Skeletal muscle satellite cell (primary cell): ENCODE results near the gene DKK3.
"Not testable (repeated sequence)": the region's sequence is repeated elsewhere in the genome, so short reads cannot be mapped to it uniquely, and the experiment has no call there.

Source experiments
- H3K27me3 ChIP-seq: 2 replicates; pipeline ENCODE4 v1.7.0; 2013; ENCODE audit warnings: low read length; ENCODE audit not compliant: control insufficient read depth, insufficient read depth
- H3K36me3 ChIP-seq: 2 replicates; pipeline ENCODE4 v1.7.0; 2013; ENCODE audit warnings: mild to moderate bottlenecking, control low read depth, low read length; ENCODE audit not compliant: insufficient read depth
- H3K4me1 ChIP-seq: 2 replicates; pipeline ENCODE4 v1.7.0; 2013; ENCODE audit warnings: low read length; ENCODE audit not compliant: control insufficient read depth, insufficient read depth
- H3K4me2 ChIP-seq: 2 replicates; pipeline ENCODE4 v1.7.0; 2013; ENCODE audit warnings: mild to moderate bottlenecking, low read length
- H3K4me3 ChIP-seq: 2 replicates; pipeline ENCODE4 v1.7.0; 2013; ENCODE audit warnings: low read length
- H3K9ac ChIP-seq: 2 replicates; pipeline ENCODE4 v1.7.0; 2013; ENCODE audit warnings: mild to moderate bottlenecking, low read depth, low read length, moderate library complexity
- H3K9me3 ChIP-seq: replicated peaks from 2 replicates; pipeline ENCODE4 v1.7.0; 2013; ENCODE audit warnings: mild to moderate bottlenecking, control low read depth, low read length

Gene DKK3

GRCh38 chr11:12045914-12046635 is 37.6 kb upstream of the DKK3 start:
- H3K4me3 ChIP-seq, result no peak overlapping the region
- no peaks in the 10 kb centered on the region for H3K9me3 ChIP-seq
- peaks cover 56% of the 10 kb centered on the region for H3K4me1 ChIP-seq
- no peak overlapping the region for H3K4me2 ChIP-seq
- H3K27me3 ChIP-seq, result no peaks in the 10 kb centered on the region
- no peaks in the 10 kb centered on the region for H3K36me3 ChIP-seq
- H3K9ac ChIP-seq, result no peak overlapping the region

DNA sequence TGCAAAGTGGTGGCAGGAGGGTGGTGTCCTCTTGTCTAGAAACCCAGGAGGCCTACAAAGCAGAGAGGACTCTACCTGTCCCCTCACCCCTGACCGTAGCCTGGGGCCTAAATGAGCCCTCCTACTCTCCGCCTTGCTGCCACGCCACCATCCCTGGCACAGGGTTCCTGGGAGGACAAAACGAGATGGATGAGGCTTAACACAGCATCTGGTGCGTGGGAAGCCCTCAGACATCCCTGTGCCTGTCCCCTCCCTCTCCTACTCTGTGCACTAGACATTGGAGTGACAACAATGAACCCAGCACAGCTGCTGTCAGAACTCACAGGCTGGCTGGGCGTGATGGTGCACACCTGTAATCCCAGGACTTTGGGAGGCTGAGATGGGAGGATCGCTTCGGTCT is 36.4 kb upstream of the DKK3 start:
- peaks cover 45% of the 10 kb centered on the region for H3K4me1 ChIP-seq
- H3K9ac ChIP-seq, result peak overlapping the region; percentile 77
- no peaks in the 10 kb centered on the region for H3K9me3 ChIP-seq
- H3K36me3 ChIP-seq, result no peaks in the 10 kb centered on the region
- H3K4me3 ChIP-seq, result peak overlapping the region; percentile 41
- H3K27me3 ChIP-seq, result no peaks in the 10 kb centered on the region
- H3K4me2 ChIP-seq, result peak overlapping the region; percentile 74

GRCh38 chr11:12043959-12044791 is 35.7 kb upstream of the DKK3 start:
- Histone ChIP-seq H3K9me3 (no peaks in the 10 kb centered on the region), H3K4me2 (peak overlapping the region; percentile 74), H3K36me3 (no peaks in the 10 kb centered on the region), H3K4me3 (peak overlapping the region; percentile 41), H3K27me3 (no peaks in the 10 kb centered on the region), H3K4me1 (peaks cover 45% of the 10 kb centered on the region), H3K9ac (peak overlapping the region; percentile 77)

GRCh38 chr11:12043221-12043620 is 34.8 kb upstream of the DKK3 start:
- H3K36me3 ChIP-seq, result no peaks in the 10 kb centered on the region
- H3K4me3 ChIP-seq, result no peak overlapping the region
- H3K4me1 ChIP-seq, result peaks cover 45% of the 10 kb centered on the region
- H3K27me3 ChIP-seq, result no peaks in the 10 kb centered on the region
- peak overlapping the region; percentile 74 for H3K4me2 ChIP-seq
- H3K9ac ChIP-seq, result peak overlapping the region; percentile 77
- H3K9me3 ChIP-seq, result no peaks in the 10 kb centered on the region

GRCh38 chr11:12042215-12042676 is 33.8 kb upstream of the DKK3 start:
- Histone ChIP-seq H3K4me1 (peaks cover 40% of the 10 kb centered on the region), H3K9me3 (no peaks in the 10 kb centered on the region), H3K36me3 (no peaks in the 10 kb centered on the region), H3K4me3 (no peak overlapping the region), H3K4me2 (peak overlapping the region; percentile 27), H3K27me3 (no peaks in the 10 kb centered on the region), H3K9ac (peak overlapping the region; percentile 77)

- not testable (repeated sequence) for H3K9me3 ChIP-seq, H3K36me3 ChIP-seq, H3K9ac ChIP-seq, H3K4me2 ChIP-seq, H3K4me3 ChIP-seq, H3K27me3 ChIP-seq
- peaks cover 34% of the 10 kb centered on the region for H3K4me1 ChIP-seq
Observed at GRCh38 chr11:12040719-12041118, 32.3 kb upstream of the DKK3 start.

DNA sequence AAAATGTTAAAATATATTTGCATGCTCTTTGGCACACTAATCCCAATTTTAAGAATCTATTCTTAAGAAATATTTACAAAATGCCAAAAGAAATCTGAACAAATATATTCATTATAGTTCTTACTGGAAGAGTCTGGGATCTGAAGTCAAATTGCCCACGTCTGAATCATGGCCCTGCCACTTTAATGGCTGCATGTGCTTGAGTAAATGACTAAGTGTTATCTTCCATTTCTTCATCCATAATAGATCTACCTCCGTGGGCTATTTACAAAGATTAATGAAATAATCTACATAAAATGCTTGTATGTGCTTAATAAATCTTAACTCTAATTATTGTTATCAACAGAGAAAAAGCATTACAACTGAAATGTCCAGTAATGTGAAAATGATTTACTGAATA is 24.5 kb upstream of the DKK3 start:
- Histone ChIP-seq H3K9me3 (no peaks in the 10 kb centered on the region), H3K27me3 (no peaks in the 10 kb centered on the region), H3K36me3 (no peaks in the 10 kb centered on the region), H3K4me1 (peaks cover 9% of the 10 kb centered on the region), H3K4me2 (no peak overlapping the region), H3K4me3 (no peak overlapping the region), H3K9ac (no peak overlapping the region)

DNA sequence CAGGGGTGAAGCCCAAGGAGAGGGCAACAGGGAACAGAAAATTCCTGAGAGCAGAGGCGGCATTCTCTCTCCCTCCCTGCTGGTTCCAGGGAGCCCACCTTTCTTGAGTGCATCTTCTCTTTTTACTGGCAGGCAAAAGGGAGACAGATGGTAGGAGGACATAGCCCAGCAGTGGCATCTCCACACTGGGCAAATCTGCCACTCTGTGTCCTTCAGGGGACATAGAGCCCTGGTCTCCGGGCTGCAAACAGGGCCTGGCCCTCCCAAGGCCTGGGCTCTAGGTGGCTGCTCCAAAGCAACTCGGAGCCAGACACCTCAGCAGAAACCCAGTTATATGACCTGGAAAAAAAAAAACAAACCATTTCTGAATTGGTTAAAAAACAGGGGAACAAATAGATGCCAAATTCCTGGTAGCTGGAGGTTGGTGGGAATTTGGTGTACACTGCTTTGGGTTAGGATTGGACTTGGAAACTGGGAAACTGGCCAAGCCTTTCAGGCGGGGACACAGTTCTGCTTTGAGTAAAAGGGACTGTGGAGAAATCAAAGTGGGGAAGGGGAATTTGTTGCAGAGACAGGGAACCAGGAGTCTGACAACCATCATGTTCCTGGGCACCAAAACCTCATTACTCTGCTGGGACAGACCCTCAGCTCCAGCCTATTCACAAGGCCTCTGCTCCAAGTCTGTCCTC is 23.6 kb upstream of the DKK3 start:
- no peak overlapping the region for H3K4me2 ChIP-seq
- no peaks in the 10 kb centered on the region for H3K9me3 ChIP-seq
- no peaks in the 10 kb centered on the region for H3K27me3 ChIP-seq
- no peak overlapping the region for H3K9ac ChIP-seq
- peaks cover 9% of the 10 kb centered on the region for H3K4me1 ChIP-seq
- H3K36me3 ChIP-seq, result no peaks in the 10 kb centered on the region
- H3K4me3 ChIP-seq, result no peak overlapping the region

DNA sequence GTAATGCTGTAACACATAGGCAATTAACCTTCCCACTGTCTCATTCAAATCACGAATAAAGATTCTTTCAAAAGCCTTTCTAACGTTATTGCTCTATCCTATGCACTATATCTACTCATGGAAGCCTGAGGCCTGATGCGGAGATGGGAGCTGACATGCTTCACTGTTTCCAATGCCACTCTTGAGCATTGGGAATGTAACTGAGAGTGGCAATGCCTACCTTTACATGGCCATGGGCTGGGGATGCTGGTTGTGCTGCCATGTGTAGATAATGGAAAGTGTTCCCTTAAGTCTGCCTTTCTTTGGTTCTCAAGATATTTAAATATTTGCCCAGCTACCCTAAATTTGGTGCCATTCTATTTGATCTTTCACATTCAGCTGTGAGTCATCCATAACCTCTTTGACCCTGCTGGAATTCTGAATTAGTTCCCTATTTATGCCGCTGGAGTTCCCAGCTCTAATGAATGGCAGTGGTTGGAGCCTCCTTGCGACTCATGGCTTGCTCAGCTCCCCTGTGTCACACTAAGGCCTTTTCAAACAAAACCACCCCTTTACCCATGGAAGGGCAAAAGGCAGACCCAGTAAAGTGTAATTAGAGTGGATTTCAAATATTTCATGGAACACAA is 21.4 kb upstream of the DKK3 start:
- Histone ChIP-seq H3K9ac (no peak overlapping the region), H3K4me3 (no peak overlapping the region), H3K36me3 (no peaks in the 10 kb centered on the region), H3K4me2 (no peak overlapping the region), H3K27me3 (no peaks in the 10 kb centered on the region), H3K4me1 (peaks cover 9% of the 10 kb centered on the region), H3K9me3 (no peaks in the 10 kb centered on the region)

DNA sequence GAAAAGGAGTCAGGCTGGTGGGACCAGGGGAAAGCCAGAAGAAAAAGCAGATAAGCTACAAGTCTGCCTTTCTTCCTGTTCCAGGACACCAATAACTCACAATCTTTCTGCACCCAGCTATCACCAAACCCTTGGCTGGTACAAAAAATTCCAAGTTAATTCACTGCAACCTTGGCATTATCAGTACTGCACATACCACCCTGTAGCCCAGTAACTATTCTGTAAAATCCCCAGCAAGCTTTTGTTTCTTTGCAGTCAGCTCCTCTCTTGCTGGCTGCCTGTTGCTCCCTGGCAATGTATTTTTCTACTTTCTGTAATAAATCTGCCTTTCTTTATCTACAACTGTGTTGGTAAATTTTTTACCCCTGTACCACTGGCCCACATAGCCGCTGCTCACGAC is 20.7 kb upstream of the DKK3 start:
- H3K36me3 ChIP-seq, result no peaks in the 10 kb centered on the region
- no peak overlapping the region for H3K4me3 ChIP-seq

DNA sequence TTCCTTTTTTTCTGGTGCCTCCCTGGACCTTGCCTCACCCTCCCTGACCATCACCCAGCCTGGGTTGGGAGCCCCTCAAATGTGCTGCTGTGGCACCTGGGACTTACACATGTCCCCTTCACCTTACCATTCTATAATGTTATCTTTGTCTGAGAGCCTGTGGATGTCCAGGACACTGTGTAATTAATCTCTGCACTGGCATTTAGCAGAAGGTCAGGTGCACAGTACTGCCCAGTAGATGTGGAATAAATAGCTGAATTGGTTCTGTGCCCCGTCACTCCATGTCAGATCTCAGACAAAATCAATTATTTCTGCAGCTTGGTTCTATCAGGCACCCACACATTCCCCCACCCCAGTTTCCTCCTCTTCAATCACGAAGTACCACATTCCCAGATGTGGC is 19.9 kb upstream of the DKK3 start:
- H3K27me3 ChIP-seq, result no peaks in the 10 kb centered on the region
- H3K36me3 ChIP-seq, result no peaks in the 10 kb centered on the region
- peaks cover 9% of the 10 kb centered on the region for H3K4me1 ChIP-seq
- H3K4me3 ChIP-seq, result no peak overlapping the region
- no peaks in the 10 kb centered on the region for H3K9me3 ChIP-seq
- no peak overlapping the region for H3K9ac ChIP-seq
- no peak overlapping the region for H3K4me2 ChIP-seq

More for the DNA sequence above, 20.7 kb upstream of the DKK3 start:
- Histone ChIP-seq H3K4me2 (no peak overlapping the region), H3K9ac (no peak overlapping the region), H3K9me3 (no peaks in the 10 kb centered on the region), H3K27me3 (no peaks in the 10 kb centered on the region), H3K4me1 (peaks cover 9% of the 10 kb centered on the region)
